ENCODE data around the gene CHEK1.

DNA sequence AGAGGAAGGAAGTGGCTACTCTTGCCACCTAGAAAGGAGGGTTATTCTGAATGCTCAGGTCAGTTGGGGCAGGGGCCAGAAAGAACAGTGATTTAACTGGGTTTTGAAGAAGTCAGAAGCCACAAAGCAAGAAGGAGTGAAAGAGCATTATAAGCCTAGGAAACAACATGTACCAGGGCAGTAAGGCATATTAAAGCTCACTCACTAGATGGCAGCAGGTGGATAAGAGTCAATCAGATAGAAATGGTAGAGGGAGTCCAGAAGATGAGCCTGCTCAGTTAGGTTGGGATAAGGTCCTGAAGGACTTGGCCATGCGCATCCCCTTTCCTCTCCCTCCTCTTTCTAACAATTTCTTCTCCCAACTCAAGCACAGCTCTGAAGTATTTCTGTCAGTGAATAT, 99.2 kb downstream of the CHEK1 start:
- TF ChIP-seq POLR2AphosphoS5 (IDR thresholded peaks at IDR 0.05; ENCODE audit: low read depth, low read length) (no peak), POLR2A (IDR thresholded peaks at IDR 0.05; ENCODE audit: low read depth, low read length) (no peak), SPI1 (IDR thresholded peaks at IDR 0.05; ENCODE audit: low read depth, low read length) (no peak), TAF1 (IDR thresholded peaks at IDR 0.05; ENCODE audit: low read depth, low read length) (no peak), PAX5 (IDR thresholded peaks at IDR 0.05; ENCODE audit: insufficient read depth, low read length, severe bottlenecking) (no peak)
